G401 (cell line): ENCODE data around the gene SYT12. TPM values are rescaled to one million over a fixed set of nuclear protein-coding genes. Genes with fewer than 3 reads are reported as not detected.
"Not testable (repeated sequence)": the region's sequence is repeated elsewhere in the genome, so short reads cannot be mapped to it uniquely, and the experiment has no call there.

Source experiments
- DNase-seq: peaks from one replicate; pipeline ENCODE4 v3.0.0-alpha.2; 2015; ENCODE audit warnings: low spot score
- in situ Hi-C: cut with HindIII; loops from 2 replicates; pipeline ENCODE4 v1.10.0; 2016; ENCODE audit warnings: low sequenced_read_pairs, mixed read lengths
- total RNA-seq: library from RNA; depleted of rRNA; stranded (reverse); fragments of >200 nt; shearing (Covaris generic); gene quantifications from 2 replicates; pipeline ENCODE4 v1.2.3, GENCODE V29; 2014

SYT12 gene
- total RNA-seq, 1 experiment from 2014 or later, result 1.1 TPM

GRCh38 chr11:66989360-66989759 is 33.6 kb upstream of the SYT12 start:
- DNase-seq, in situ Hi-C loops: not testable (repeated sequence)

- DNase-seq, result no peak
- in situ Hi-C loops, result no loop called here
Measured at GRCh38 chr11:66992041-66992440, 30.9 kb upstream of the SYT12 start.

- no peak for DNase-seq
- in situ Hi-C loops, result no loop called here
Measured at GRCh38 chr11:66996609-66997273, 26.2 kb upstream of the SYT12 start.

GRCh38 chr11:66999555-66999954 is 23.4 kb upstream of the SYT12 start:
- in situ Hi-C loops, result no loop called here
- DNase-seq, result no peak

GRCh38 chr11:67001332-67001731 is 21.6 kb upstream of the SYT12 start:
- DNase-seq, result no peak
- in situ Hi-C loops, result no loop called here

GRCh38 chr11:67002297-67002913 is 20.5 kb upstream of the SYT12 start:
- no peak for DNase-seq
- in situ Hi-C loops, result no loop called here

- in situ Hi-C loops, result no loop called here
- DNase-seq, result no peak
Measured at GRCh38 chr11:67002921-67003411, 20.0 kb upstream of the SYT12 start.

GRCh38 chr11:67005200-67005599 is 17.7 kb upstream of the SYT12 start:
- in situ Hi-C loops, DNase-seq: not testable (repeated sequence)

- peak; percentile 46 for DNase-seq
- in situ Hi-C loops, result no loop called here
Measured at GRCh38 chr11:67006029-67006884, 16.7 kb upstream of the SYT12 start.

- in situ Hi-C loops, result no loop called here
- no peak for DNase-seq
Measured at GRCh38 chr11:67007126-67007525, 15.8 kb upstream of the SYT12 start.

- peak; percentile 96 for DNase-seq
Measured at GRCh38 chr11:67010296-67010905, 12.5 kb upstream of the SYT12 start.

GRCh38 chr11:67013511-67014045 is 9.4 kb upstream of the SYT12 start:
- in situ Hi-C loops, result no loop called here
- DNase-seq, result peak; percentile 66

More at GRCh38 chr11:67010296-67010905, 12.5 kb upstream of the SYT12 start:
- in situ Hi-C loops, result no loop called here

GRCh38 chr11:67014343-67014742 is 8.6 kb upstream of the SYT12 start:
- in situ Hi-C loops, result no loop called here
- DNase-seq, result no peak

- in situ Hi-C loops, result no loop called here
- DNase-seq, result no peak
Measured at GRCh38 chr11:67015048-67015447, 7.9 kb upstream of the SYT12 start.

GRCh38 chr11:67016550-67016949 is 6.4 kb upstream of the SYT12 start:
- DNase-seq, result no peak
- in situ Hi-C loops, result no loop called here

- DNase-seq, result no peak
- in situ Hi-C loops, result no loop called here
Measured at GRCh38 chr11:67020949-67021348, 2.0 kb upstream of the SYT12 start.

- DNase-seq, result peak; percentile 29
- in situ Hi-C loops, result no loop called here
Measured at GRCh38 chr11:67022341-67022933, 497 bp upstream of the SYT12 start.

- in situ Hi-C loops, result no loop called here
- DNase-seq, result peak; percentile 32
Measured at GRCh38 chr11:67023957-67024353, 1.0 kb downstream of the SYT12 start.

- in situ Hi-C loops, result no loop called here
- no peak for DNase-seq
Measured at GRCh38 chr11:67024410-67024809, 1.5 kb downstream of the SYT12 start.
